HEK293T (cell line): ENCODE results near the gene GMPR2.
"Not testable (repeated sequence)": the region's sequence is repeated elsewhere in the genome, so short reads cannot be mapped to it uniquely, and the experiment has no call there.

Source experiments
- CTCF ChIA-PET: fragments of 350-600 bp; formaldehyde crosslinking; extraction: SDS; loops from one replicate; lab custom pipeline; 2021; ENCODE audit warnings: antibody characterized with exemption, inconsistent platforms; lab: Yijun Ruan, JAX
- POLR2A ChIA-PET: fragments of 350-600 bp; formaldehyde crosslinking; extraction: SDS; loops from one replicate; lab custom pipeline; 2020; ENCODE audit warnings: antibody characterized with exemption, inconsistent platforms; lab: Yijun Ruan, JAX
- DNase-seq: peaks from one replicate; pipeline ENCODE4 v3.0.0; 2012; ENCODE audit warnings: mixed read lengths; ENCODE audit errors: extremely low spot score
- ARNT ChIP-seq: fragments of 450-650 bp; IDR thresholded peaks from 2 replicates; pipeline ENCODE4 v1.6.1; 2017; ENCODE audit warnings: mild to moderate bottlenecking
- BHLHE40 ChIP-seq: fragments of 450-650 bp; IDR thresholded peaks from 2 replicates; pipeline ENCODE4 v1.6.1; 2016; ENCODE audit warnings: mild to moderate bottlenecking, moderate library complexity, borderline replicate concordance
- CTBP1 ChIP-seq: fragments of 450-650 bp; IDR thresholded peaks from 2 replicates; pipeline ENCODE4 v1.6.1; 2016; ENCODE audit warnings: borderline replicate concordance
- ELF4 ChIP-seq: fragments of 450-650 bp; IDR thresholded peaks from 2 replicates; pipeline ENCODE4 v1.6.1; 2017; ENCODE audit warnings: antibody characterized with exemption
- FOXA1 ChIP-seq: fragments of 450-650 bp; IDR thresholded peaks from 2 replicates; pipeline ENCODE4 v1.6.1; 2016; ENCODE audit warnings: mild to moderate bottlenecking
- FOXK2 ChIP-seq: fragments of 450-650 bp; IDR thresholded peaks from 2 replicates; pipeline ENCODE4 v1.6.1; 2016; ENCODE audit warnings: mild to moderate bottlenecking
- FOXM1 ChIP-seq: fragments of 450-650 bp; IDR thresholded peaks from 2 replicates; pipeline ENCODE4 v1.6.1; 2017; ENCODE audit warnings: mild to moderate bottlenecking, borderline replicate concordance
- HDGF ChIP-seq: fragments of 450-650 bp; IDR thresholded peaks from 2 replicates; pipeline ENCODE4 v1.6.1; 2017; ENCODE audit warnings: antibody characterized with exemption, borderline replicate concordance
- L3MBTL2 ChIP-seq: fragments of 450-650 bp; conservative IDR thresholded peaks from 2 replicates; pipeline ENCODE4 v1.6.1; 2016; ENCODE audit warnings: mild to moderate bottlenecking
- LEF1 ChIP-seq: fragments of 450-650 bp; IDR thresholded peaks from 2 replicates; pipeline ENCODE4 v1.6.1; 2017; ENCODE audit warnings: mild to moderate bottlenecking, borderline replicate concordance
- NFRKB ChIP-seq: fragments of 450-650 bp; IDR thresholded peaks from 2 replicates; pipeline ENCODE4 v1.6.1; 2016; ENCODE audit warnings: mild to moderate bottlenecking, moderate library complexity
- PKNOX1 ChIP-seq: fragments of 450-650 bp; IDR thresholded peaks from 2 replicates; pipeline ENCODE4 v1.6.1; 2016
- SP1 ChIP-seq: fragments of 450-650 bp; IDR thresholded peaks from 2 replicates; pipeline ENCODE4 v1.6.1; 2017
- SUZ12 ChIP-seq: fragments of 450-650 bp; IDR thresholded peaks from 2 replicates; pipeline ENCODE4 v1.6.1; 2016; ENCODE audit warnings: mild to moderate bottlenecking
- TARDBP ChIP-seq: fragments of 450-650 bp; IDR thresholded peaks from 2 replicates; pipeline ENCODE4 v1.6.1; 2016
- ZNF384 ChIP-seq: fragments of 450-650 bp; IDR thresholded peaks from 2 replicates; pipeline ENCODE4 v1.6.1; 2016

The GMPR2 gene

DNA sequence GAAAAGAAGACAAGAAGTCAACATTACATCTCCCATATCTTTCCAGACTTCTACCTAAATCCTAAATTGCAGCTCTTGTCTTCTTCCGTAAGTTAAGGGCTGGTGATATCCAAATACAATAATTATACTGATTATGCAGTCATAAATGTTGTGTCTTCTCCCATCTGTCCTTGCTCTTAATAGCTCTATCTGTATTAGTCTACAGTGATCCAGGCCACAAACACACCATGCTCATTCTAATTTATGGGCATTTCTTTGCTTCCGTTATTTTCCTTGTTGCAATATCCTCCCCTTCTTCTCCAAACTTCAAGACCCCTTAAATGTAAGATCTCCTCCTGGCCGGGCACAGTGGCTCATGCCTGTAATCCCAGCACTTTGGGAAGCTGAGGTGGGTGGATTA is 13.2 kb upstream of the GMPR2 start:
- POLR2A ChIA-PET: interaction anchor here (1.4 to 1.7 kb wide), 2 partner anchors 23 to 31 kb away, joined by 4 to 8 read pairs; partner anchors contain the start of genes IPO4 and TINF2
- TF ChIP-seq FOXK2 (no peak), FOXA1 (no peak), HDGF (no peak), SP1 (no peak), SUZ12 (no peak)
- CTCF ChIA-PET: interaction anchor here (0.7 to 1.3 kb wide), 2 partner anchors 23 to 81 kb away, joined by 3 to 4 read pairs; partner anchors contain the start of genes DHRS1, NOP9 and TINF2
- no peak for DNase-seq

DNA sequence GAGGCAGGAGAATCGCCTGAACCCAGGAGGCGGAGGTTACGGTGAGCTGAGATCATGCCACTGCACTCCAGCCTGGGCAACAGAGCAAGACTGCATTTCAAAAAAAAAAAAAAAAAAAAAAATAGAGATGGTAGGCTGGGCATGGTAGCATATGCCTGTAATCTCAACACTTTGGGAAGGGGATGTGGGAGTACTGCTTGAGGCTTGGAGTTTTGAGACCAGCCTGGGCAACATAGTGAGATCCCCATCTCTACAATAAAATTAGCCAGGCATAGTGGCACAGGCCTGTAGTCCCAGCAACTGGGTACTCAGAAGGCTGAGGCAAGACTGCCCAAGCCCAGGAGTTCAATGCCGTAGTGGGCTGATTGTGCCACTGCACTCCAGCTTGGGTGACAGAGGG is 9.7 kb upstream of the GMPR2 start:
- POLR2A ChIA-PET: interaction anchor here (1.3 kb wide), 1 partner anchor 14 kb away, joined by 3 read pairs; no protein-coding TSS in a partner anchor
- DNase-seq, CTCF ChIA-PET: not testable (repeated sequence)

GRCh38 chr14:24224618-24225071 is 8.1 kb upstream of the GMPR2 start:
- DNase-seq: no peak
- CTCF ChIA-PET: interaction anchor here (1.6 kb wide), 1 partner anchor 9 kb away, joined by 5 read pairs; the partner anchor contains the start of gene MDP1
- TF ChIP-seq LEF1 (no peak), FOXA1 (no peak), ARNT (no peak), TARDBP (no peak), SP1 (no peak), NFRKB (no peak), SUZ12 (no peak), HDGF (no peak), FOXM1 (no peak), BHLHE40 (no peak), CTBP1 (no peak), FOXK2 (no peak), ELF4 (no peak)
- POLR2A ChIA-PET: no interaction called here

DNA sequence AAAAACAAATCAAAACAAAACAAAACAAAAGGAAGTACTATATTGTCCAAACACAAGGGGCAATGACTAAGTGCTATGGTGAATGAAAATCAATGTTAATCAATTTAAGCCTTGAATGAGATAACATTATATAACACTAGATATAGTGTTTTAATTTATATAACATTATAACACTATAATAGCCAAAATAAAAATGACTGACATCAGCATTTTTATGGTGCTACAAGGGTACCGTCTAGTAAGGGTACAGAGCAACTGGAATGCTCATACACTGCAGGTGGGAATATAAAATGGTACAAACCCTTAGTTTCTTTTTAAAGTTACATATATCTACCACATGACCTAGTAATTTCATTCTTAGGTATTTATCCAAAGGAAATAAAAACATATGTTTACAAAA is 6.3 kb upstream of the GMPR2 start:
- ChIA-PET CTCF (no interaction called here), POLR2A (interaction anchor here (2.3 kb wide), 1 partner anchor 15 kb away, joined by 9 read pairs; the partner anchor contains the start of gene TINF2)
- TF ChIP-seq ARNT (no peak), HDGF (no peak)
- DNase-seq: no peak

DNA sequence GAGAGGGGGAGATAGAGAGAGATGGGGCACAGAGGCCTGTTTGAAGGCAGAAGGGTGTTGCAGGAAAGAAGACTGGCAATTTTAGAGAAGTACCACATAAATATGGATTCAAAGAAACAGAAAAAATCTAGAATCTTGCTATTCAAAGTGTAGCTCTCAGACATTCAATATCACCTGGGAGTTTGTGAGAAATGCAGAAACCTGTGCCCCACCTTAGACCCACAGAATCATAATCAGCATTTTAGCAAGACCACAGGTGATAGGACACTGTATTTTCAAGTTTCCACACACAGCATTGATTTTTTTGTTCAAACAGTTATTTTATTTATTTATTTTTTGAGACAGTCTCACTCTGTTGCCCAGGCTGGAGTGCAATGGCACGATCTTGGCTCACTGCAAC is 3.8 kb upstream of the GMPR2 start:
- CTCF ChIA-PET: no interaction called here
- POLR2A ChIA-PET: interaction anchor here (1.6 to 2.3 kb wide), 2 partner anchors 13 to 16 kb away, joined by 6 to 9 read pairs; partner anchors contain the start of genes CHMP4A and TINF2
- TF ChIP-seq FOXA1: no peak
- TF ChIP-seq CTBP1: no peak
- no peak for TF ChIP-seq PKNOX1
- TF ChIP-seq L3MBTL2: no peak
- no peak for TF ChIP-seq TARDBP
- TF ChIP-seq BHLHE40: no peak
- TF ChIP-seq SP1: no peak
- no peak for DNase-seq

- POLR2A ChIA-PET: interaction anchor here (1.0 to 1.4 kb wide), 2 partner anchors 11 to 18 kb away, joined by 4 to 8 read pairs; partner anchors contain the start of genes CHMP4A and TINF2
- TF ChIP-seq ELF4 (no peak), CTBP1 (no peak), TARDBP (no peak), BHLHE40 (no peak), ARNT (no peak), PKNOX1 (no peak), NFRKB (no peak), SP1 (no peak), ZNF384 (no peak), L3MBTL2 (no peak), LEF1 (no peak), FOXM1 (no peak), FOXA1 (no peak)
- CTCF ChIA-PET: no interaction called here
- no peak for DNase-seq
Measured at GRCh38 chr14:24231263-24232120, 1.2 kb upstream of the GMPR2 start.

- TF ChIP-seq SUZ12 (peak; percentile 75), ELF4 (peak; percentile 69; the same call in 1 of the 2 replicates), ARNT (no peak)
- POLR2A ChIA-PET: interaction anchor here (0.6 to 2.3 kb wide), 4 partner anchors 10 to 85 kb away, joined by 3 to 13 read pairs (median 4); partner anchors contain the start of genes CHMP4A, PSME2, RNF31 and TINF2
- CTCF ChIA-PET: no interaction called here
- DNase-seq: peak; percentile 89
Measured at GRCh38 chr14:24232121-24232644, 546 bp upstream of the GMPR2 start, which contains the start of gene NEDD8. Gene NEDD8 (minus strand): TSS chr14:24232367. CDS start chr14:24232267, 100 bp downstream.
